Gastroesophageal sphincter (tissue), 4 donors: ENCODE measurements around the gene GPR156. TPM values are rescaled to one million over a fixed set of nuclear protein-coding genes. Genes with fewer than 3 reads are reported as not detected.

Source experiments
- ATAC-seq: fragments of 150-250 bp; one replicate; pipeline ENCODE4 v1.9.1; 2016; ENCODE audit warnings: mild to moderate bottlenecking, moderate library complexity
- H3K27ac ChIP-seq, 4 donors: fragments of 200-600 bp; sonication (generic) in 3 of 4; 1 replicate in 3 of 4; 2 replicates in 1 of 4; pipeline ENCODE4 v1.5.1; 2016 to 2019
- H3K27me3 ChIP-seq: fragments of 200-600 bp; sonication (generic); one replicate; pipeline ENCODE4 v1.5.1; 2019
- H3K36me3 ChIP-seq, 2 donors: fragments of 200-600 bp; sonication (generic); one replicate each; pipeline ENCODE4 v1.5.1; 2019; ENCODE audit warnings: control low read depth in 1 of 2
- H3K4me1 ChIP-seq, 3 donors: fragments of 200-600 bp; sonication (generic); 1 replicate in 2 of 3; 2 replicates in 1 of 3; pipeline ENCODE4 v1.5.1; 2016 to 2019; ENCODE audit warnings: control low read depth in 2 of 3
- H3K4me3 ChIP-seq, 2 donors: fragments of 200-600 bp; sonication (generic); one replicate each; pipeline ENCODE4 v1.5.1; 2019; ENCODE audit warnings: mild to moderate bottlenecking in 1 of 2, moderate library complexity in 1 of 2
- H3K9me3 ChIP-seq, 3 donors: fragments of 200-600 bp; sonication (generic); one replicate each; pipeline ENCODE4 v1.5.1; 2017 to 2019; ENCODE audit warnings: control low read depth in 2 of 3
- EP300 ChIP-seq: sonication (generic); formaldehyde crosslinking; IDR thresholded peaks from one replicate; pipeline ENCODE4 v1.6.1; 2017; ENCODE audit warnings: antibody characterized with exemption, mild to moderate bottlenecking
- POLR2A ChIP-seq, 2 donors: fragments of 450-650 bp; IDR thresholded peaks; one replicate each; pipeline ENCODE4 v1.6.1; 2017; ENCODE audit warnings: antibody characterized with exemption in 2 of 2, mild to moderate bottlenecking in 2 of 2, moderate library complexity in 1 of 2
- POLR2AphosphoS5 ChIP-seq: sonication (generic); formaldehyde crosslinking; IDR thresholded peaks from one replicate; pipeline ENCODE4 v1.6.1; 2017; ENCODE audit warnings: antibody characterized with exemption
- WGBS, 2 donors: methylation state at CpG; one replicate each; pipeline ENCODE4 v1.1.5; 2018; ENCODE audit warnings: low coverage in 1 of 2; 5-methylcytosine and 5-hydroxymethylcytosine counted together
- total RNA-seq, 4 donors: library from RNA; depleted of rRNA; stranded (reverse); fragments of >200 nt; gene quantifications; one replicate each; pipeline ENCODE4 v1.1.0, GENCODE V29; 2016
- TF ChIP-seq, protein P1 (sequence below), 4 experiments: fragments of 200-600 bp in 2 of 4; fragments of 450-650 bp in 2 of 4; sonication (generic) in 1 of 4; IDR thresholded peaks; one replicate each; pipeline ENCODE4 v1.5.1; 2017 to 2019; ENCODE audit warnings: antibody characterized with exemption in 4 of 4, mild to moderate bottlenecking in 2 of 4, moderate library complexity in 2 of 4

GPR156 gene
- total RNA-seq, 4 donors from 2014 or later, result 0.16 to 0.73 (median 0.29) TPM

DNA sequence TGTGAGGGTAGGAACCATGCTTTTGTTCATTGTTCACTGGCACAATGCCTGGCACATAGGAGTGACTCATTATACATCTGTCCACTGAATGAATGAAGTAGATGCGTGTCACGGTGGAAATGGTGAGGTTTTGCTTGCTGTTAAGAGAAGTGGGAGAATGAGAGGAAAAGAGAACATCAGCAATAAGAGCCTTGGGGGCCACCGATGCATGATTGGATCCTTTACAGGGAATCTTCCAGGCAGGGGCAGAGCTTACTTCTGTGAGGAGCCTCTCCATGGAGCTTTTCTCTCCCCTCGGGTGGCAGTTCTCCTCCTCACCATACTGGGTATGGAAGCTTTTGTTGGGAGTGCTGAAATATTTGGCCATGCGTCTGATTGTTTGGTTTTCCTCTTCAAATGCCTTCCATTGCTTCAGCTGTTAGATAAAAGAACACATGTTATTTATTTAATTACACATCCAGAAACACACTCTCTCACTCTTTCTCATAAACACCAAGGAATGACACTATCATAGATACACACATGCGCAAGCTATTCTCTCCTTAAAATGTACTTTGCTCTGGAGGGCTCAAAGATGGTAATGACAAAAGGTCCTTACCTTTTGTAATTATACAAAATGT is 111.9 kb downstream of the GPR156 start:
- no peaks in the 10 kb centered on the region for H3K9me3 ChIP-seq
- no peaks in the 10 kb centered on the region for H3K27me3 ChIP-seq
- 94 to 95% methylated on average over 4 to 6 of the region's 6 CpGs for WGBS, 2 donors
- no peak overlapping the region for H3K27ac ChIP-seq
- ATAC-seq, result no peak
- peaks cover 0 to 17% (median 9%) of the 10 kb centered on the region in 3 donors for H3K4me1 ChIP-seq
- TF ChIP-seq POLR2AphosphoS5 (no peak), EP300 (no peak)
- TF ChIP-seq, protein P1, sequence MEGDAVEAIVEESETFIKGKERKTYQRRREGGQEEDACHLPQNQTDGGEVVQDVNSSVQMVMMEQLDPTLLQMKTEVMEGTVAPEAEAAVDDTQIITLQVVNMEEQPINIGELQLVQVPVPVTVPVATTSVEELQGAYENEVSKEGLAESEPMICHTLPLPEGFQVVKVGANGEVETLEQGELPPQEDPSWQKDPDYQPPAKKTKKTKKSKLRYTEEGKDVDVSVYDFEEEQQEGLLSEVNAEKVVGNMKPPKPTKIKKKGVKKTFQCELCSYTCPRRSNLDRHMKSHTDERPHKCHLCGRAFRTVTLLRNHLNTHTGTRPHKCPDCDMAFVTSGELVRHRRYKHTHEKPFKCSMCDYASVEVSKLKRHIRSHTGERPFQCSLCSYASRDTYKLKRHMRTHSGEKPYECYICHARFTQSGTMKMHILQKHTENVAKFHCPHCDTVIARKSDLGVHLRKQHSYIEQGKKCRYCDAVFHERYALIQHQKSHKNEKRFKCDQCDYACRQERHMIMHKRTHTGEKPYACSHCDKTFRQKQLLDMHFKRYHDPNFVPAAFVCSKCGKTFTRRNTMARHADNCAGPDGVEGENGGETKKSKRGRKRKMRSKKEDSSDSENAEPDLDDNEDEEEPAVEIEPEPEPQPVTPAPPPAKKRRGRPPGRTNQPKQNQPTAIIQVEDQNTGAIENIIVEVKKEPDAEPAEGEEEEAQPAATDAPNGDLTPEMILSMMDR (IDR thresholded peaks at IDR 0.05), result no peak
- no peak overlapping the region for H3K4me3 ChIP-seq
- no peaks in the 10 kb centered on the region for H3K36me3 ChIP-seq

DNA sequence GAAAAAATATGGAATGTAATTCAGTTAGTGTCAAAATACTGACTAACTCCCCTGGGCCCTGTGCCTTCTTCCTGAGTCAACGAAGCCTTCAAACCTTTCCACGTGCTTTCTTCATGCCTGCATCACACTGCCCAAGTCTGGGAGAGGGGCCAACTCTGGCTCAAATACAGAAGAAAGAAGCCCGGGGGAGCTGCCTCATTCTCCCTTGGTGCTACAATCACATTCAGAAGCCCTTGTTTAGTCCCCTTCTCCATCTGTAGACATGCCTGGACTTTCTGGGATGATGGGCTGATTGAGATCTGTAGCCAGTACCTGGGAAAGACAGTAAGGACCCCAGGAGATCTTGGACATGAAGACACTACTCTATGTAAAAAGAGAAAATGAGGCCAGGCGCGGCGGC is 113.0 kb downstream of the GPR156 start:
- Histone ChIP-seq H3K4me1 (peaks cover 0 to 17% (median 6%) of the 10 kb centered on the region in 3 donors), H3K27ac (peak overlapping the region in 1 of 4 donors; percentile 64), H3K27me3 (no peaks in the 10 kb centered on the region), H3K4me3 (no peak overlapping the region), H3K9me3 (no peaks in the 10 kb centered on the region), H3K36me3 (peaks cover 0 to 4% of the 10 kb centered on the region in 2 donors)
- 45 to 60% methylated on average over 1 to 6 of the region's 6 CpGs for WGBS, 2 donors
- TF ChIP-seq POLR2AphosphoS5, result no peak
- TF ChIP-seq EP300, result no peak
- TF ChIP-seq, protein P1 (IDR thresholded peaks at IDR 0.05), result no peak
- TF ChIP-seq POLR2A (IDR thresholded peaks at IDR 0.05), result no peak
- ATAC-seq, result peak; percentile 56

DNA sequence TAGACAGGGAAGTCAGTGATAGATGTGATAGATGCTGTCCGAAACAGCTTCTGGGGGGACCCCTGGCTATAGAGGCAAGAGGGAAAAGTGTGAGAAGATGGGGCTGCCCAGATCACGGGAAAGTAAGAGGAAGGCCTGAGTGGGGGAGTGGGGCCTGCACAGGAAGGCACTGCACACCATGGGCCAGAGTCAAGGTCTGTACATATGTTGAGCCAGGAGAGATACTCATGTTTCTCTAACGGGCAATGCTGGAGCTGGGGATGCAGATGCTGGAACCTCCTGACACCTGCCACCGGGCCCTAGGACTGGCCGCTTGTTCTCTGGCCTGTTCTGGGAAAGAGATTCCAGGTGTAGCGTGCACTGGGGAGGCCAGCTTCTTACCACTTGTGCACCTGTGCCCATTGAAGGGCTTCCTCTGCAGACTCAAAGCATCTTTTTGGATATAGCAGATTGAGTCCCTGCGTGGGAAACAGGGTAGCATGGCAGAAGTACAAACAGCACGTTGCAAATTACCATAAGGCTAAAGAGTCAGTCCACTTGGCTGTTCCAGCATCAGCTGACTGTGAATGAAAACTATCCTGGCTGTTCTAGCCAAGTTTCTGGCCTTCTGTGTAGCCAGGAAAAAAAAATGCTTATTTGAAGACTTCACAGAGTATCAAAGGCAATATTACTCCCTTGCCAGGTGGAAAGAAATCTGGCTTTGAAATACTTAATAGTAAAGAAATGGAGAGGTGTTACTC is 113.7 kb downstream of the GPR156 start:
- H3K4me3 ChIP-seq, result no peak overlapping the region
- H3K27me3 ChIP-seq, result no peaks in the 10 kb centered on the region
- 74 to 79% methylated on average over 4 to 5 of the region's 8 CpGs for WGBS, 2 donors
- peak overlapping the region in 1 of 4 donors; percentile 64 for H3K27ac ChIP-seq
- no peaks in the 10 kb centered on the region for H3K9me3 ChIP-seq
- peaks cover 0 to 4% of the 10 kb centered on the region in 2 donors for H3K36me3 ChIP-seq
- TF ChIP-seq POLR2A (IDR thresholded peaks at IDR 0.05), result no peak
- peak; percentile 70 for TF ChIP-seq POLR2AphosphoS5
- TF ChIP-seq, protein P1 (IDR thresholded peaks at IDR 0.05), result no peak
- ATAC-seq, result peak; percentile 68
- peaks cover 0 to 17% (median 3%) of the 10 kb centered on the region in 3 donors for H3K4me1 ChIP-seq

DNA sequence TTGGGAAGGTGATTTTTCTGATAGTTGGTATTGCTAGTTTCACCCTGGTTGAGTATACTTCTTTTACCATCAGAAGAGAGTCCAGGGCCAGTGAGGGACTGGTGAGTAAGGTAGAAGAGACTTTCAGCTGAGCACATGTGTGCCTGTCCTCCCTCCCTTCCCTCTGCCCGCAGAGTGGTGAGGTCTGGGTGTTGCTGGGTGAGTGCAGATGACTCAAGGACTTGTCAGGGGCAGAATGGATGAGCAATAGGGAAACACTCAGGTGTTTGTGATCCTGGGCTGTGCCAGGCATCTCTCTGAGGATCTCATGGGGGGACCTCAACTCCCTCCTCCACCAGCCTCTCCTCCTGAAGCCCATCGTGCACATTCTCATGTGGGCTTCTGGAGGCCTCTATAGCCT is 114.8 kb downstream of the GPR156 start:
- peaks cover 0 to 17% (median 3%) of the 10 kb centered on the region in 3 donors for H3K4me1 ChIP-seq
- 33 to 44% methylated on average over 1 of the region's 2 CpGs for WGBS, 2 donors
- H3K27ac ChIP-seq, result no peak overlapping the region
- peaks cover 0 to 4% of the 10 kb centered on the region in 2 donors for H3K36me3 ChIP-seq
- H3K4me3 ChIP-seq, result no peak overlapping the region
- TF ChIP-seq EP300, result no peak
- no peak for TF ChIP-seq POLR2AphosphoS5
- TF ChIP-seq, protein P1 (IDR thresholded peaks at IDR 0.05), result no peak
- no peak for TF ChIP-seq POLR2A (IDR thresholded peaks at IDR 0.05)
- ATAC-seq, result no peak
- no peaks in the 10 kb centered on the region for H3K27me3 ChIP-seq
- no peaks in the 10 kb centered on the region for H3K9me3 ChIP-seq
